ENCODE data around the gene TBCD.

GRCh38 chr17:82838386-82839063 is 86.7 kb downstream of the TBCD start:
- TF ChIP-seq EZH2 (IDR thresholded peaks at IDR 0.05; ENCODE audit: insufficient read depth, poor library complexity, severe bottlenecking), result no peak
- no peak for TF ChIP-seq EZH2phosphoT487 (IDR thresholded peaks at IDR 0.05; ENCODE audit: insufficient read depth, low read depth)
